K562 (cell line): ENCODE results near the gene GATA2. TPM values are rescaled to one million over a fixed set of nuclear protein-coding genes. Genes with fewer than 3 reads are reported as not detected.

Experiments used
- ATF2 ChIP-seq: sonication (generic); formaldehyde crosslinking; IDR thresholded peaks from 2 replicates; pipeline ENCODE4 v1.8.1; 2022; ENCODE audit warnings: missing genetic modification reagents
- BRF1 ChIP-seq: IDR thresholded peaks from 3 replicates; pipeline ENCODE4 v1.6.1; 2011; ENCODE audit warnings: borderline replicate concordance, mild to moderate bottlenecking; ENCODE audit not compliant: insufficient read length; ENCODE audit errors: extremely low read depth
- E2F4 ChIP-seq: sonication (generic); formaldehyde crosslinking; IDR thresholded peaks from 2 replicates; pipeline ENCODE4 v1.8.0; 2022; ENCODE audit warnings: mild to moderate bottlenecking, low read depth, missing genetic modification reagents
- HDAC1 ChIP-seq, 2 experiments: fragments of 450-650 bp; IDR thresholded peaks; 2 replicates each; pipeline ENCODE4 v1.6.1; 2016 to 2017; ENCODE audit warnings: inconsistent platforms in 1 of 2, mild to moderate bottlenecking in 1 of 2, moderate library complexity in 1 of 2
- JUN ChIP-seq, 2 experiments: sonication (generic) in 1 of 2; formaldehyde crosslinking in 1 of 2; IDR thresholded peaks; 2 replicates each; pipeline versions ENCODE4 v1.6.1 to v1.8.0; 2012 to 2022; ENCODE audit warnings: borderline replicate concordance in 2 of 2, mild to moderate bottlenecking in 2 of 2, improper control_type of control experiment in 1 of 2, low read depth in 1 of 2, low read length in 1 of 2, missing genetic modification reagents in 1 of 2
- POLR2B ChIP-seq: fragments of 450-650 bp; IDR thresholded peaks from 2 replicates; pipeline ENCODE4 v1.6.1; 2018; ENCODE audit warnings: low read depth; ENCODE audit not compliant: partially characterized antibody
- PYGO2 ChIP-seq: fragments of 450-650 bp; IDR thresholded peaks from 2 replicates; pipeline ENCODE4 v1.6.1; 2016; ENCODE audit warnings: mild to moderate bottlenecking, missing genetic modification characterization, moderate library complexity, missing compliant biosample characterization
- SMARCA5 ChIP-seq: fragments of 450-650 bp; IDR thresholded peaks from 2 replicates; pipeline ENCODE4 v1.6.1; 2016
- polyA plus RNA-seq, 8 experiments: library from polyadenylated mRNA; depleted of rRNA in 4 of 8; stranded (reverse) in 5 of 8; unstranded in 3 of 8; fragments of >200 nt; fragmentation: Nextera tagmentation in 2 of 8; fragmentation: Illumina TruSeq in 1 of 8; extraction: Ambion mirVana in 2 of 8; extraction: Trizol in 1 of 8; gene quantifications; 2 replicates each; pipeline versions ENCODE4 v1.2.1 to v1.2.3, GENCODE V29; 2011 to 2014; ENCODE audit warnings: inconsistent platforms in 1 of 8, missing spikeins in 1 of 8
- total RNA-seq, 7 experiments: library from RNA; depleted of rRNA in 6 of 7; stranded (reverse); fragments of >200 nt in 6 of 7; fragmentation: Illumina TruSeq in 2 of 7; extraction: Trizol in 2 of 7; gene quantifications; 2 replicates each; pipeline versions ENCODE4 v1.2.1 to v1.2.3, GENCODE V29; 2011 to 2021; ENCODE audit warnings: low replicate concordance in 1 of 7
- TF ChIP-seq, protein P1 (sequence below): fragments of 450-650 bp; IDR thresholded peaks from 2 replicates; pipeline ENCODE4 v1.6.1; 2014; ENCODE audit warnings: low read depth, mild to moderate bottlenecking, moderate library complexity, borderline replicate concordance
- TF ChIP-seq, protein P2 (sequence below), 2 experiments: fragments of 450-650 bp; IDR thresholded peaks; 2 replicates each; pipeline ENCODE4 v1.6.1; 2016; ENCODE audit warnings: mild to moderate bottlenecking in 2 of 2, borderline replicate concordance in 1 of 2, low read depth in 1 of 2, moderate library complexity in 1 of 2
- TF ChIP-seq, protein P3 (sequence below): fragments of 250-450 bp; sonication (Bioruptor Pico); IDR thresholded peaks from 2 replicates; pipeline ENCODE4 v1.8.0; 2022; ENCODE audit warnings: inconsistent platforms, mild to moderate bottlenecking, moderate library complexity, borderline replicate concordance
- TF ChIP-seq, protein P4 (sequence below), 2 experiments: fragments of 450-650 bp; IDR thresholded peaks; 2 replicates each; pipeline ENCODE4 v1.6.1; 2016

Gene GATA2
- total and polyA plus RNA-seq, 9 of the 15 experiments (the other 6 are each of a cell fraction or from before 2014, with no cell fraction given), result 8.5 to 218 (median 50.8) TPM

DNA sequence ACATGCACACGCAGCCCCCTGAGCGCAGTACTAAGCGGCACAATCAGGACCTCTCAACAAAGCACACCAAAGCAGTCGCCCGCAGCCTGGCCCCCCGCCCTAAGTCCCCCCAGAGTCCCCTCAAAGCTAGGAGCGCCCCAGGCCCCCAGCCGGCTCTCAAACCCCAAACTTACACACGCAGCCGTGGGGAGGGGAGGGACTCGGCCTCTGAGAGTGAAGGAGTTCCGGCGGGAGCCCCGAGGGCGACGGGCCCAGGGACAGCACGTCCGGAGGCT lies 5.5 kb downstream of the GATA2 start (continued):
- TF ChIP-seq, protein P1, sequence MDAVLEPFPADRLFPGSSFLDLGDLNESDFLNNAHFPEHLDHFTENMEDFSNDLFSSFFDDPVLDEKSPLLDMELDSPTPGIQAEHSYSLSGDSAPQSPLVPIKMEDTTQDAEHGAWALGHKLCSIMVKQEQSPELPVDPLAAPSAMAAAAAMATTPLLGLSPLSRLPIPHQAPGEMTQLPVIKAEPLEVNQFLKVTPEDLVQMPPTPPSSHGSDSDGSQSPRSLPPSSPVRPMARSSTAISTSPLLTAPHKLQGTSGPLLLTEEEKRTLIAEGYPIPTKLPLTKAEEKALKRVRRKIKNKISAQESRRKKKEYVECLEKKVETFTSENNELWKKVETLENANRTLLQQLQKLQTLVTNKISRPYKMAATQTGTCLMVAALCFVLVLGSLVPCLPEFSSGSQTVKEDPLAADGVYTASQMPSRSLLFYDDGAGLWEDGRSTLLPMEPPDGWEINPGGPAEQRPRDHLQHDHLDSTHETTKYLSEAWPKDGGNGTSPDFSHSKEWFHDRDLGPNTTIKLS, result no peak
- TF ChIP-seq E2F4 (CRISPR knock-in tag), result no peak
- no peak for TF ChIP-seq PYGO2 (tag)
- TF ChIP-seq POLR2B, result no peak
- TF ChIP-seq ATF2, result no peak
- TF ChIP-seq, protein P2, sequence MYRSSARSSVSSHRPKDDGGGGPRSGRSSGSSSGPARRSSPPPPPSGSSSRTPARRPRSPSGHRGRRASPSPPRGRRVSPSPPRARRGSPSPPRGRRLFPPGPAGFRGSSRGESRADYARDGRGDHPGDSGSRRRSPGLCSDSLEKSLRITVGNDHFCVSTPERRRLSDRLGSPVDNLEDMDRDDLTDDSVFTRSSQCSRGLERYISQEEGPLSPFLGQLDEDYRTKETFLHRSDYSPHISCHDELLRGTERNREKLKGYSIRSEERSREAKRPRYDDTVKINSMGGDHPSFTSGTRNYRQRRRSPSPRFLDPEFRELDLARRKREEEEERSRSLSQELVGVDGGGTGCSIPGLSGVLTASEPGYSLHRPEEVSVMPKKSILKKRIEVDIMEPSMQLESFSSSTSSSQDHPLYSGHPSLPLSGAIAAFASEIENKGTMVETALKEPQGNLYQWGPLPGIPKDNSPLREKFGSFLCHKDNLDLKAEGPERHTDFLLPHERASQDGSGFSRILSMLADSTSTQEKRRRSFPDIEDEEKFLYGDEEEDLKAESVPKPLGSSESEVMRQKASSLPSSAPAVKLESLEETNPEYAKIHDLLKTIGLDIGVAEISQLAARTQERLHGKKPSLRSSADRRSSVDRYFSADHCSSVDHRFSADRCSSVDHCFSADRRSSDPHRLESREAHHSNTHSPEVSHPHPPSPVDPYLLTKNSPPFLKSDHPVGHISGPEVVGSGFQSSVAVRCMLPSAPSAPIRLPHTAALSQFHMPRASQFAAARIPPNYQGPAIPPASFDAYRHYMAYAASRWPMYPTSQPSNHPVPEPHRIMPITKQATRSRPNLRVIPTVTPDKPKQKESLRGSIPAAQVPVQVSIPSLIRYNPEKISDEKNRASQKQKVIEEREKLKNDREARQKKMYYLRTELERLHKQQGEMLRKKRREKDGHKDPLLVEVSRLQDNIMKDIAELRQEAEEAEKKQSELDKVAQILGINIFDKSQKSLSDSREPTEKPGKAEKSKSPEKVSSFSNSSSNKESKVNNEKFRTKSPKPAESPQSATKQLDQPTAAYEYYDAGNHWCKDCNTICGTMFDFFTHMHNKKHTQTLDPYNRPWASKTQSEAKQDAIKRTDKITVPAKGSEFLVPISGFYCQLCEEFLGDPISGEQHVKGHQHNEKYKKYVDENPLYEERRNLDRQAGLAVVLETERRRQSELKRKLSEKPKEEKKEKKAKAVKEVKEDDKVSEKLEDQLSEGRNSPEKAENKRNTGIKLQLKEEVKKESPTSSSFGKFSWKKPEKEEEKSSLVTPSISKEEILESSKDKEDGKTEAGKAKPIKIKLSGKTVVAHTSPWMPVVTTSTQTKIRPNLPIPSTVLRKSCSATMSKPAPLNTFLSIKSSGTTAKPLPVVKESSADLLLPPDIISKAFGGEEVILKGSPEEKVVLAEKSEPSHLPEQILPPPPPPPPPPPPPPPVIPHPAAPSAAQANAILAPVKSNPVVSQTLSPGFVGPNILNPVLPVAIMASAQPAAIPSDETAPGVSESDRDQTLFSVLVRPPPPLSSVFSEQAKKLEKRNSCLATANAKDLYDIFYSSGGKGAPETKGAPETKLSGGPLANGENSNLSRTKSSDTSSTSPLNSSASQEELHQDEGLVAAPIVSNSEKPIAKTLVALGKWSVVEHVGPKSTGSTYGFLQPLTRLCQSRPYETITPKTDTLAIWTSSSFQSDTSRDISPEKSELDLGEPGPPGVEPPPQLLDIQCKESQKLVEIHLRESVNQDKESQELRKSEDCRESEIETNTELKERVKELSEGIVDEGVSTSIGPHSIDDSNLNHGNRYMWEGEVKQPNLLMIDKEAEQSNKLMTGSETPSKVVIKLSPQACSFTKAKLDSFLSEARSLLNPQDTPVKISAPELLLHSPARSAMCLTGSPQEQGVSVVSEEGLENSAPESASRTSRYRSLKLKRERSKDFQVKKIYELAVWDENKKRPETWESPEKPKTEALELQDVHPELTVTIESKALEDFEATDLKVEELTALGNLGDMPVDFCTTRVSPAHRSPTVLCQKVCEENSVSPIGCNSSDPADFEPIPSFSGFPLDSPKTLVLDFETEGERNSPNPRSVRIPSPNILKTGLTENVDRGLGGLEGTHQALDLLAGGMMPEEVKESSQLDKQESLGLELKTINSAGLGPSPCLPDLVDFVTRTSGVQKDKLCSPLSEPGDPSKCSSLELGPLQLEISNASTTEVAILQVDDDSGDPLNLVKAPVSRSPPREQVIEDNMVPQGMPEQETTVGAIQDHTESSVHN (IDR thresholded peaks at IDR 0.05; ENCODE audit: borderline replicate concordance in 1 of 2, low read depth in 1 of 2), result no peak
- TF ChIP-seq JUN (IDR thresholded peaks at IDR 0.05; ENCODE audit: borderline replicate concordance, low read depth, low read length), result no peak
- no peak for TF ChIP-seq JUN (CRISPR knock-in tag; IDR thresholded peaks at IDR 0.05; ENCODE audit: borderline replicate concordance)
- no peak for TF ChIP-seq HDAC1 (IDR thresholded peaks at IDR 0.05)
- TF ChIP-seq, protein P3, sequence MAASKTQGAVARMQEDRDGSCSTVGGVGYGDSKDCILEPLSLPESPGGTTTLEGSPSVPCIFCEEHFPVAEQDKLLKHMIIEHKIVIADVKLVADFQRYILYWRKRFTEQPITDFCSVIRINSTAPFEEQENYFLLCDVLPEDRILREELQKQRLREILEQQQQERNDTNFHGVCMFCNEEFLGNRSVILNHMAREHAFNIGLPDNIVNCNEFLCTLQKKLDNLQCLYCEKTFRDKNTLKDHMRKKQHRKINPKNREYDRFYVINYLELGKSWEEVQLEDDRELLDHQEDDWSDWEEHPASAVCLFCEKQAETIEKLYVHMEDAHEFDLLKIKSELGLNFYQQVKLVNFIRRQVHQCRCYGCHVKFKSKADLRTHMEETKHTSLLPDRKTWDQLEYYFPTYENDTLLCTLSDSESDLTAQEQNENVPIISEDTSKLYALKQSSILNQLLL, result no peak
- no peak for TF ChIP-seq BRF1
- TF ChIP-seq, protein P4, sequence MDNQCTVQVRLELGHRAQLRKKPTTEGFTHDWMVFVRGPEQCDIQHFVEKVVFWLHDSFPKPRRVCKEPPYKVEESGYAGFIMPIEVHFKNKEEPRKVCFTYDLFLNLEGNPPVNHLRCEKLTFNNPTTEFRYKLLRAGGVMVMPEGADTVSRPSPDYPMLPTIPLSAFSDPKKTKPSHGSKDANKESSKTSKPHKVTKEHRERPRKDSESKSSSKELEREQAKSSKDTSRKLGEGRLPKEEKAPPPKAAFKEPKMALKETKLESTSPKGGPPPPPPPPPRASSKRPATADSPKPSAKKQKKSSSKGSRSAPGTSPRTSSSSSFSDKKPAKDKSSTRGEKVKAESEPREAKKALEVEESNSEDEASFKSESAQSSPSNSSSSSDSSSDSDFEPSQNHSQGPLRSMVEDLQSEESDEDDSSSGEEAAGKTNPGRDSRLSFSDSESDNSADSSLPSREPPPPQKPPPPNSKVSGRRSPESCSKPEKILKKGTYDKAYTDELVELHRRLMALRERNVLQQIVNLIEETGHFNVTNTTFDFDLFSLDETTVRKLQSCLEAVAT (IDR thresholded peaks at IDR 0.05), result peak in 1 of 2 experiments; percentile 51; a peak in 2 of 4 replicates
- no peak for TF ChIP-seq SMARCA5
